ENCODE measurements around the gene HYAL3.

Gene HYAL3

GRCh38 chr3:50323092-50323600 is 23.9 kb upstream of the HYAL3 start:
- WGBS (ENCODE audit: extremely low coverage, insufficient coverage, insufficient read length): no CpG with 5 or more reads among the region's 4 CpGs
- no peak overlapping the region for H3K9ac ChIP-seq (ENCODE audit: low read length)
- H3K79me2 ChIP-seq (ENCODE audit: control insufficient read depth, insufficient read depth, low read length, poor library complexity): peaks cover 19% of the 10 kb centered on the region
- no peak overlapping the region for H4K91ac ChIP-seq (ENCODE audit: low read depth, low read length)
- peaks cover 1% of the 10 kb centered on the region for H3K9me3 ChIP-seq (ENCODE audit: insufficient read depth, low read depth, low read length)
- no peak overlapping the region for H2AFZ ChIP-seq (ENCODE audit: insufficient read depth, low read length, poor library complexity)
- H3K4me1 ChIP-seq (ENCODE audit: control insufficient read depth in 1 of 2, insufficient read depth in 2 of 2, low read length in 2 of 2): peaks cover 25 to 28% of the 10 kb centered on the region in 2 experiments
- DNase-seq: no peak
- H2BK12ac ChIP-seq (ENCODE audit: low read length): no peak overlapping the region
- H3K27ac ChIP-seq (ENCODE audit: low read depth, low read length): no peak overlapping the region
- peaks cover 31% of the 10 kb centered on the region in 2 experiments for H3K36me3 ChIP-seq (ENCODE audit: control insufficient read depth in 1 of 2, insufficient read depth in 2 of 2, low read length in 2 of 2)
- H3K4me3 ChIP-seq (ENCODE audit: low read depth, low read length): no peak overlapping the region
- no peak overlapping the region for H4K12ac ChIP-seq (ENCODE audit: low read depth, low read length)
- H3K14ac ChIP-seq (ENCODE audit: low read length): no peak overlapping the region
- no peak overlapping the region for H3K23ac ChIP-seq (ENCODE audit: low read length)
- H3K18ac ChIP-seq (ENCODE audit: low read length): no peak overlapping the region
- no peak overlapping the region for H2BK5ac ChIP-seq (ENCODE audit: low read depth, low read length, poor library complexity)
- no peak overlapping the region for H3K4ac ChIP-seq (ENCODE audit: low read depth, low read length)
- no peak overlapping the region for H4K8ac ChIP-seq (ENCODE audit: low read depth, low read length)
- no peak overlapping the region for H3K4me2 ChIP-seq (ENCODE audit: low read length)
- no peak overlapping the region for H2AK5ac ChIP-seq (ENCODE audit: low read length)
- peaks cover 19% of the 10 kb centered on the region for H3K79me1 ChIP-seq (ENCODE audit: low read length)
- no peaks in the 10 kb centered on the region for H3K27me3 ChIP-seq (ENCODE audit: insufficient read depth, low read length)
- no peak overlapping the region for H2BK120ac ChIP-seq (ENCODE audit: insufficient read depth, low read length, poor library complexity)

- peak within 1 kb of the TSS; percentile 99 for H2BK5ac ChIP-seq (ENCODE audit: low read depth, low read length, poor library complexity)
- peak within 1 kb of the TSS; percentile 98 for H2BK120ac ChIP-seq (ENCODE audit: insufficient read depth, low read length, poor library complexity)
- peak within 1 kb of the TSS; percentile 88 for H3K4me3 ChIP-seq (ENCODE audit: low read depth, low read length)
- H3K27ac ChIP-seq (ENCODE audit: low read depth, low read length): peak within 1 kb of the TSS; percentile 93
- H3K14ac ChIP-seq (ENCODE audit: low read length): peak within 1 kb of the TSS; percentile 93
- peak within 1 kb of the TSS; percentile 73 for H4K12ac ChIP-seq (ENCODE audit: low read depth, low read length)
- H3K18ac ChIP-seq (ENCODE audit: low read length): peak within 1 kb of the TSS; percentile 93
- peak within 1 kb of the TSS; percentile 93 for H2AFZ ChIP-seq (ENCODE audit: insufficient read depth, low read length, poor library complexity)
- peak within 1 kb of the TSS; percentile 88 for H3K4ac ChIP-seq (ENCODE audit: low read depth, low read length)
- H4K91ac ChIP-seq (ENCODE audit: low read depth, low read length): peak within 1 kb of the TSS; percentile 99
- H3K23ac ChIP-seq (ENCODE audit: low read length): no peak within 1 kb of the TSS
- H3K4me1 ChIP-seq (ENCODE audit: control insufficient read depth in 1 of 2, insufficient read depth in 2 of 2, low read length in 2 of 2): peaks cover 30 to 32% of the 10 kb centered on the region in 2 experiments
- no peak for DNase-seq
- peak within 1 kb of the TSS; percentile 19 for H2BK12ac ChIP-seq (ENCODE audit: low read length)
- no peaks in the 10 kb centered on the region for H3K27me3 ChIP-seq (ENCODE audit: insufficient read depth, low read length)
- peak within 1 kb of the TSS; percentile 99 for H3K9ac ChIP-seq (ENCODE audit: low read length)
- peaks cover 1% of the 10 kb centered on the region for H3K9me3 ChIP-seq (ENCODE audit: insufficient read depth, low read depth, low read length)
- peak within 1 kb of the TSS; percentile 43 for H2AK5ac ChIP-seq (ENCODE audit: low read length)
- peak within 1 kb of the TSS; percentile 75 for H3K4me2 ChIP-seq (ENCODE audit: low read length)
- H3K36me3 ChIP-seq (ENCODE audit: control insufficient read depth in 1 of 2, insufficient read depth in 2 of 2, low read length in 2 of 2): peaks cover 35 to 36% of the 10 kb centered on the region in 2 experiments
- no CpG with 5 or more reads among the region's 31 CpGs for WGBS (ENCODE audit: extremely low coverage, insufficient coverage, insufficient read length)
- H3K79me1 ChIP-seq (ENCODE audit: low read length): peaks cover 16% of the 10 kb centered on the region
- peak within 1 kb of the TSS; percentile 90 for H4K8ac ChIP-seq (ENCODE audit: low read depth, low read length)
- H3K79me2 ChIP-seq (ENCODE audit: control insufficient read depth, insufficient read depth, low read length, poor library complexity): peaks cover 15% of the 10 kb centered on the region
Measured at GRCh38 chr3:50322386-50323091, 23.3 kb upstream of the HYAL3 start, which contains the start of gene HYAL2. TSS of gene HYAL2 (minus strand) at chr3:50322745. CDS start at chr3:50320489, 2,256 bp downstream.

- Histone ChIP-seq H4K12ac (ENCODE audit: low read depth, low read length) (peak overlapping the region; percentile 73), H3K27me3 (ENCODE audit: insufficient read depth, low read length) (no peaks in the 10 kb centered on the region), H2AFZ (ENCODE audit: insufficient read depth, low read length, poor library complexity) (peak overlapping the region; percentile 67), H3K4me3 (ENCODE audit: low read depth, low read length) (peak overlapping the region; percentile 88), H3K4me1 (ENCODE audit: control insufficient read depth in 1 of 2, insufficient read depth in 2 of 2, low read length in 2 of 2) (peaks cover 32 to 35% of the 10 kb centered on the region in 2 experiments), H3K36me3 (ENCODE audit: control insufficient read depth in 1 of 2, insufficient read depth in 2 of 2, low read length in 2 of 2) (peaks cover 36 to 38% of the 10 kb centered on the region in 2 experiments), H2AK5ac (ENCODE audit: low read length) (peak overlapping the region; percentile 43), H4K8ac (ENCODE audit: low read depth, low read length) (peak overlapping the region; percentile 90), H4K91ac (ENCODE audit: low read depth, low read length) (peak overlapping the region; percentile 85), H3K14ac (ENCODE audit: low read length) (peak overlapping the region; percentile 71), H3K79me1 (ENCODE audit: low read length) (peaks cover 16% of the 10 kb centered on the region), H2BK120ac (ENCODE audit: insufficient read depth, low read length, poor library complexity) (peak overlapping the region; percentile 65), H3K4ac (ENCODE audit: low read depth, low read length) (peak overlapping the region; percentile 62), H3K9ac (ENCODE audit: low read length) (peak overlapping the region; percentile 44), H3K9me3 (ENCODE audit: insufficient read depth, low read depth, low read length) (peaks cover 1% of the 10 kb centered on the region), H3K4me2 (ENCODE audit: low read length) (peak overlapping the region; percentile 75), H2BK5ac (ENCODE audit: low read depth, low read length, poor library complexity) (peak overlapping the region; percentile 28), H3K18ac (ENCODE audit: low read length) (peak overlapping the region; percentile 77), H3K79me2 (ENCODE audit: control insufficient read depth, insufficient read depth, low read length, poor library complexity) (peaks cover 15% of the 10 kb centered on the region), H3K27ac (ENCODE audit: low read depth, low read length) (no peak overlapping the region), H3K23ac (ENCODE audit: low read length) (no peak overlapping the region), H2BK12ac (ENCODE audit: low read length) (peak overlapping the region; percentile 19)
- DNase-seq: no peak
- WGBS (ENCODE audit: extremely low coverage, insufficient coverage, insufficient read length): no CpG with 5 or more reads among the region's 14 CpGs
Measured at GRCh38 chr3:50322115-50322385, 22.8 kb upstream of the HYAL3 start.

DNA sequence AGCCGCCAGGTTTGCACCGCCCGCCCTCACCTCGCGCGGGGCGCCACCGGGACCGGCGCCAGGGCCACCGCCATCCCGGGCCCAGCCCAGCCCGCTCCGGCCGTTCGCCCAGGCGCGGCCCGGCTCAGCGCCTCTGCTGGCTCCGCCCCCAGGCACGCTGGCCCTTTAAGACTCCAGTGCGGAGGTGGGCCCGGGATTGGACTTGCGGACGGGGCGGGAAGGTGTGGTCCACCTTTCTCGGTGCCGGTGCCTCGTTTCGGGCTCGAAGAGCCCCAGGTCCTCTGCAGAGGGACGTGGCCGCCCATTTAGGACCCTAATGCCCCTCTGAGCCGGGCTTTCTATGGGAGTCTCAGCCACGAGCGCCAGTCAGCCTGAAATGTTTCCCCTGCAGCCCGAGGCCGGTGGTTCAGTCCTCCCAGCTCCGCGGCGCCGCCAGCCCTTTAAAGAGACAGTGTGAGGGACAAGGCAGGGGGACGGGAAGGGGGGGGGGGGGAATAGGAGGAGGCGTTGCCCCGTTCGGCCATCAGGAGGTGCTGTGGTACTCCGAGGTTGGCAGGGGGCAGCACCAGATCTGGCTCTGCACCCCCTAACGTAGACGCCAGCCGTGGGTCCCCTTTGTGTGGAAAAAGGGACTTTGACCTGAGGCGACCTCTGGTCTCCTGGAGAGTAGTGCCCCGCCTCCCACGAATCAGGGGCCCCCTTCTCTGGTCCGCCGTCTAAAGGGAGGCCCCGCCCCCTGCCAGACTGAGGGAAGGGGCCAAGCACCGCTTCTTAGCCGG is 22.3 kb upstream of the HYAL3 start:
- Histone ChIP-seq H2BK5ac (ENCODE audit: low read depth, low read length, poor library complexity) (peak overlapping the region; percentile 99), H2AK5ac (ENCODE audit: low read length) (no peak overlapping the region), H3K27me3 (ENCODE audit: insufficient read depth, low read length) (no peaks in the 10 kb centered on the region), H3K9ac (ENCODE audit: low read length) (peak overlapping the region; percentile 99), H3K23ac (ENCODE audit: low read length) (no peak overlapping the region), H4K91ac (ENCODE audit: low read depth, low read length) (peak overlapping the region; percentile 99), H2AFZ (ENCODE audit: insufficient read depth, low read length, poor library complexity) (peak overlapping the region; percentile 93), H3K9me3 (ENCODE audit: insufficient read depth, low read depth, low read length) (peaks cover 1% of the 10 kb centered on the region), H3K18ac (ENCODE audit: low read length) (peak overlapping the region; percentile 93), H3K4ac (ENCODE audit: low read depth, low read length) (peak overlapping the region; percentile 88), H3K79me1 (ENCODE audit: low read length) (peaks cover 16% of the 10 kb centered on the region), H3K4me3 (ENCODE audit: low read depth, low read length) (peak overlapping the region; percentile 88), H3K14ac (ENCODE audit: low read length) (peak overlapping the region; percentile 93), H2BK12ac (ENCODE audit: low read length) (peak overlapping the region; percentile 62), H3K79me2 (ENCODE audit: control insufficient read depth, insufficient read depth, low read length, poor library complexity) (peaks cover 15% of the 10 kb centered on the region), H4K12ac (ENCODE audit: low read depth, low read length) (peak overlapping the region; percentile 88), H3K36me3 (ENCODE audit: control insufficient read depth in 1 of 2, insufficient read depth in 2 of 2, low read length in 2 of 2) (peaks cover 36 to 38% of the 10 kb centered on the region in 2 experiments), H3K4me2 (ENCODE audit: low read length) (peak overlapping the region; percentile 75), H3K4me1 (ENCODE audit: control insufficient read depth in 1 of 2, insufficient read depth in 2 of 2, low read length in 2 of 2) (peaks cover 34 to 38% of the 10 kb centered on the region in 2 experiments), H4K8ac (ENCODE audit: low read depth, low read length) (peak overlapping the region; percentile 90), H3K27ac (ENCODE audit: low read depth, low read length) (peak overlapping the region; percentile 93), H2BK120ac (ENCODE audit: insufficient read depth, low read length, poor library complexity) (peak overlapping the region; percentile 98)
- WGBS (ENCODE audit: extremely low coverage, insufficient coverage, insufficient read length): no CpG with 5 or more reads among the region's 59 CpGs
- peak; percentile 77 to 89 for DNase-seq
